ENCODE data around the gene PRSS22.

The PRSS22 gene

GRCh38 chr16:2813771-2814221 lies 44.2 kb downstream of the PRSS22 start:
- DNase-seq, result no peak

- no peak for DNase-seq
These were observed 46.1 kb downstream of the PRSS22 start for GRCh38 chr16:2811703-2812471.

GRCh38 chr16:2810651-2811050 lies 47.3 kb downstream of the PRSS22 start:
- no peak for DNase-seq

GRCh38 chr16:2809149-2809760 lies 48.7 kb downstream of the PRSS22 start:
- no peak for DNase-seq

- DNase-seq, result no peak
These were observed 49.8 kb downstream of the PRSS22 start for GRCh38 chr16:2808181-2808580.

GRCh38 chr16:2806286-2806685 lies 51.7 kb downstream of the PRSS22 start:
- no peak for DNase-seq

GRCh38 chr16:2804728-2805127 lies 53.2 kb downstream of the PRSS22 start:
- DNase-seq, result no peak

GRCh38 chr16:2803545-2804195 lies 54.3 kb downstream of the PRSS22 start:
- DNase-seq, result no peak

All from fibroblast of skin of abdomen (primary cell).